Trophoblast cell (in vitro differentiated cells and primary cell): ENCODE results near the gene ZNF687.

Experiments used
- DNase-seq, 2 donors: peaks; one replicate each; pipeline ENCODE4 v3.0.0-alpha.2; 2016
- H2AFZ ChIP-seq: 2 replicates; pipeline ENCODE4 v1.6.1; 2013; ENCODE audit warnings: low read length, moderate library complexity, mild to moderate bottlenecking; ENCODE audit not compliant: insufficient read depth, poor library complexity
- H2AK5ac ChIP-seq: 2 replicates; pipeline ENCODE4 v1.6.1; 2013; ENCODE audit warnings: mild to moderate bottlenecking, low read length
- H2BK120ac ChIP-seq: 2 replicates; pipeline ENCODE4 v1.6.1; 2013; ENCODE audit warnings: low read length, mild to moderate bottlenecking, moderate library complexity; ENCODE audit not compliant: insufficient read depth, poor library complexity
- H2BK12ac ChIP-seq: 2 replicates; pipeline ENCODE4 v1.6.1; 2013; ENCODE audit warnings: mild to moderate bottlenecking, low read length, moderate library complexity
- H2BK5ac ChIP-seq: 2 replicates; pipeline ENCODE4 v1.6.1; 2013; ENCODE audit warnings: low read length, low read depth, moderate library complexity, mild to moderate bottlenecking; ENCODE audit not compliant: poor library complexity
- H3K14ac ChIP-seq: 2 replicates; pipeline ENCODE4 v1.6.1; 2013; ENCODE audit warnings: mild to moderate bottlenecking, low read length
- H3K18ac ChIP-seq: 2 replicates; pipeline ENCODE4 v1.6.1; 2013; ENCODE audit warnings: mild to moderate bottlenecking, low read length
- H3K23ac ChIP-seq: 2 replicates; pipeline ENCODE4 v1.6.1; 2013; ENCODE audit warnings: low read length
- H3K27ac ChIP-seq: 2 replicates; pipeline ENCODE4 v1.5.1; 2013; ENCODE audit warnings: low read depth, mild to moderate bottlenecking, inconsistent platforms, low read length, moderate library complexity
- H3K27me3 ChIP-seq: 2 replicates; pipeline ENCODE4 v1.6.1; 2013; ENCODE audit warnings: inconsistent platforms, mild to moderate bottlenecking, low read length, moderate library complexity; ENCODE audit not compliant: insufficient read depth
- H3K36me3 ChIP-seq, 2 experiments: 1 replicate in 1 of 2; 2 replicates in 1 of 2; pipeline ENCODE4 v1.6.1; 2013; ENCODE audit warnings: low read length in 2 of 2, mild to moderate bottlenecking in 2 of 2, moderate library complexity in 1 of 2; ENCODE audit not compliant: insufficient read depth in 2 of 2, control insufficient read depth in 1 of 2
- H3K4ac ChIP-seq: 2 replicates; pipeline ENCODE4 v1.6.1; 2013; ENCODE audit warnings: low read depth, mild to moderate bottlenecking, low read length, moderate library complexity
- H3K4me1 ChIP-seq, 2 experiments: 1 replicate in 1 of 2; 2 replicates in 1 of 2; pipeline ENCODE4 v1.6.1; 2013; ENCODE audit warnings: low read length in 2 of 2, mild to moderate bottlenecking in 2 of 2, moderate library complexity in 1 of 2; ENCODE audit not compliant: insufficient read depth in 2 of 2, control insufficient read depth in 1 of 2
- H3K4me2 ChIP-seq: 2 replicates; pipeline ENCODE4 v1.6.1; 2013; ENCODE audit warnings: inconsistent platforms, mild to moderate bottlenecking, low read length, moderate library complexity
- H3K4me3 ChIP-seq: 2 replicates; pipeline ENCODE4 v1.5.1; 2013; ENCODE audit warnings: mild to moderate bottlenecking, low read depth, low read length, inconsistent platforms
- H3K79me1 ChIP-seq: one replicate; pipeline ENCODE4 v1.6.1; 2013; ENCODE audit warnings: low read length
- H3K79me2 ChIP-seq: 2 replicates; pipeline ENCODE4 v1.6.1; 2013; ENCODE audit warnings: low read length, mild to moderate bottlenecking; ENCODE audit not compliant: control insufficient read depth, insufficient read depth, poor library complexity
- H3K9ac ChIP-seq: 2 replicates; pipeline ENCODE4 v1.6.1; 2013; ENCODE audit warnings: mild to moderate bottlenecking, low read length
- H3K9me3 ChIP-seq: 2 replicates; pipeline ENCODE4 v1.6.1; 2013; ENCODE audit warnings: low read depth, mild to moderate bottlenecking, control low read depth, inconsistent platforms, low read length; ENCODE audit not compliant: insufficient read depth
- H4K12ac ChIP-seq: 2 replicates; pipeline ENCODE4 v1.6.1; 2013; ENCODE audit warnings: low read depth, mild to moderate bottlenecking, low read length, moderate library complexity
- H4K8ac ChIP-seq: 2 replicates; pipeline ENCODE4 v1.6.1; 2013; ENCODE audit warnings: low read depth, mild to moderate bottlenecking, low read length, moderate library complexity
- H4K91ac ChIP-seq: one replicate; pipeline ENCODE4 v1.6.1; 2013; ENCODE audit warnings: low read depth, mild to moderate bottlenecking, low read length, moderate library complexity
- WGBS: extraction: QIAGEN DNeasy Blood & Tissue Kit; methylation state at CpG from one replicate; pipeline ENCODE4 v1.1.7; 2013; ENCODE audit warnings: missing lambda C conversion rate; ENCODE audit not compliant: insufficient read length, insufficient coverage; ENCODE audit errors: extremely low coverage; 5-methylcytosine and 5-hydroxymethylcytosine counted together

Gene ZNF687

DNA sequence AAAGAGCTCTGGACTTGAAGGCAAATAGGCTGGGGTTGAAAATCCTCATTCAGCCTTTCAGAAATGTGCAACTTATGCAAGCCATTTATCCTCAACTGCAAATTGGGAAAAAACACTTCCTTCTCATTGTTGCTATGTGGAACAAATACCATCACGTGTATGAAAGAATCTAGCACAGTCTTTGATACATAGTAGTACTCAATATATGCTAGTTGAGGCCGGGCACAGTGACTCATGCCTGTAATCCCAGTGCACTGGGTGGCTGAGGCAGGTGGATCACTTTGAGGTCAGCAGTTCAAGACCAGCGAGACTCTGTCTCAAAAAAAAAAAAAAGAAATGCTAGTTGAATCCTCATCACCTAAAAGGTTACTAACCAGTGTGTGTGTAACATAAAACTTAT is 36.9 kb downstream of the ZNF687 start:
- Histone ChIP-seq H2BK5ac (no peak overlapping the region), H3K23ac (no peak overlapping the region), H3K27me3 (no peaks in the 10 kb centered on the region), H2BK12ac (no peak overlapping the region), H4K91ac (no peak overlapping the region), H3K9ac (no peak overlapping the region), H2AK5ac (no peak overlapping the region), H4K8ac (no peak overlapping the region), H3K14ac (no peak overlapping the region), H3K4ac (no peak overlapping the region), H3K9me3 (no peaks in the 10 kb centered on the region), H3K27ac (no peak overlapping the region), H3K4me2 (no peak overlapping the region), H3K4me3 (no peak overlapping the region), H3K4me1 (peaks cover 12 to 14% of the 10 kb centered on the region in 2 experiments), H4K12ac (no peak overlapping the region), H2AFZ (no peak overlapping the region), H3K79me2 (no peaks in the 10 kb centered on the region), H3K79me1 (peaks cover 2% of the 10 kb centered on the region), H2BK120ac (no peak overlapping the region), H3K18ac (no peak overlapping the region), H3K36me3 (peaks cover 18 to 23% of the 10 kb centered on the region in 2 experiments)
- no peak for DNase-seq
- WGBS, result no CpG with 5 or more reads among the region's 3 CpGs

DNA sequence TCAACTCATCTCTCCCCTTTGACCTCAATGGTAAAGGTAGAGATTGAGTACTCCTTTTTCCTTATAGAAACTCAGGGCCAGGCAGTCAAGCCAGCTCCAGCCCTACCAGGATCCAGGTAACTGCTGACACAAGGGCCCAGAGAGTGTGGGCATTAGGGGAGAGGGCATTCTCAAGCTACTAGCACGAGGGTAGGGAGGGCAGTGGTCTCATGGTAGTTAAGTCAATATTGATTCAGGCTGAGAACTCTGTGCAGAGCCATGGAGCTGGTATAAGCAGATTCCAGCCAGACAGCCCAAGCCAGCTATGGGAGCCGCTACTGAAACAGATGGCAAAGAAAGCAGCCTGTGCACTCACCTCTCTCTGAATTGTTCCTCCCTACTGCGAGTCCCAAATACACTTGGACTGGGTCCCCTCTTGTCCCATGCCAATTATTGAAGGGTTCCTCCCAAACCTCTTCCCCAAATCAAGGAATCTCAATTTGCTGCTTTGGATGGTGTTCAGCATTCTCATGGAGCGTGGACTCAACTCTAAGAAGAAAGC is 42.4 kb downstream of the ZNF687 start:
- Histone ChIP-seq H3K4me3 (no peak overlapping the region), H4K12ac (no peak overlapping the region), H2BK120ac (no peak overlapping the region), H3K18ac (no peak overlapping the region), H2BK5ac (no peak overlapping the region), H2AK5ac (no peak overlapping the region), H3K27ac (no peak overlapping the region), H3K36me3 (peaks cover 12 to 16% of the 10 kb centered on the region in 2 experiments), H2AFZ (no peak overlapping the region), H3K4me1 (peaks cover 10 to 18% of the 10 kb centered on the region in 2 experiments), H3K79me1 (peaks cover 11% of the 10 kb centered on the region), H3K14ac (no peak overlapping the region), H3K79me2 (peaks cover 7% of the 10 kb centered on the region), H4K91ac (no peak overlapping the region), H3K27me3 (no peaks in the 10 kb centered on the region), H3K23ac (no peak overlapping the region), H3K9ac (no peak overlapping the region), H2BK12ac (no peak overlapping the region), H3K9me3 (peaks cover 2% of the 10 kb centered on the region), H4K8ac (no peak overlapping the region), H3K4me2 (no peak overlapping the region), H3K4ac (no peak overlapping the region)
- WGBS, result no CpG with 5 or more reads among the region's 4 CpGs
- DNase-seq, result no peak

DNA sequence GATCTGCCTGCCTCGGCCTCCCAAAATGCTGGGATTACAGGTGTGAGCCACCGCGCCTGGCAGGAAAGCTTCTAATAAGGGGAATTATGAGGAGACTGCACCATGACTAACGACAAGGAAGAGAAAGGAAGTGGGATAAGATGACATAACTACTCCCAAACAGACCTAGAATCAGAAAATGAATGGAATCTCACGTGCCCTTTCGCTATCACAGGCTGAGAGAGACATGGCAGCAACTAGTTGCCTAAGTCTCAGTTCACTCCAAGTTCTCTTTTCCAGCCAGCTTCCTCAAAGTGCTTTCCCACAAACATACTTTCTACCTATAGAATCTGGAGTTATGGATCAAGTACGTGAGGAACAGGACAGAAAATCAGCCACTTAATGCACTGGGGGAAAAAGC is 43.1 kb downstream of the ZNF687 start:
- Histone ChIP-seq H4K12ac (no peak overlapping the region), H3K36me3 (peaks cover 12 to 15% of the 10 kb centered on the region in 2 experiments), H2AK5ac (no peak overlapping the region), H2BK120ac (no peak overlapping the region), H3K4me3 (no peak overlapping the region), H3K9ac (peak overlapping the region; percentile 59), H2BK5ac (no peak overlapping the region), H4K91ac (no peak overlapping the region), H3K14ac (no peak overlapping the region), H3K4ac (no peak overlapping the region), H3K18ac (peak overlapping the region; percentile 23), H3K27ac (peak overlapping the region; percentile 32), H2BK12ac (no peak overlapping the region), H3K4me2 (peak overlapping the region; percentile 22), H3K79me2 (peaks cover 7% of the 10 kb centered on the region), H3K4me1 (peaks cover 10 to 18% of the 10 kb centered on the region in 2 experiments), H2AFZ (no peak overlapping the region), H3K23ac (no peak overlapping the region), H3K9me3 (peaks cover 2% of the 10 kb centered on the region), H4K8ac (no peak overlapping the region), H3K27me3 (no peaks in the 10 kb centered on the region), H3K79me1 (peaks cover 11% of the 10 kb centered on the region)
- DNase-seq, result peak in 1 of 2 donors; percentile 67
- WGBS, result no CpG with 5 or more reads among the region's 7 CpGs

DNA sequence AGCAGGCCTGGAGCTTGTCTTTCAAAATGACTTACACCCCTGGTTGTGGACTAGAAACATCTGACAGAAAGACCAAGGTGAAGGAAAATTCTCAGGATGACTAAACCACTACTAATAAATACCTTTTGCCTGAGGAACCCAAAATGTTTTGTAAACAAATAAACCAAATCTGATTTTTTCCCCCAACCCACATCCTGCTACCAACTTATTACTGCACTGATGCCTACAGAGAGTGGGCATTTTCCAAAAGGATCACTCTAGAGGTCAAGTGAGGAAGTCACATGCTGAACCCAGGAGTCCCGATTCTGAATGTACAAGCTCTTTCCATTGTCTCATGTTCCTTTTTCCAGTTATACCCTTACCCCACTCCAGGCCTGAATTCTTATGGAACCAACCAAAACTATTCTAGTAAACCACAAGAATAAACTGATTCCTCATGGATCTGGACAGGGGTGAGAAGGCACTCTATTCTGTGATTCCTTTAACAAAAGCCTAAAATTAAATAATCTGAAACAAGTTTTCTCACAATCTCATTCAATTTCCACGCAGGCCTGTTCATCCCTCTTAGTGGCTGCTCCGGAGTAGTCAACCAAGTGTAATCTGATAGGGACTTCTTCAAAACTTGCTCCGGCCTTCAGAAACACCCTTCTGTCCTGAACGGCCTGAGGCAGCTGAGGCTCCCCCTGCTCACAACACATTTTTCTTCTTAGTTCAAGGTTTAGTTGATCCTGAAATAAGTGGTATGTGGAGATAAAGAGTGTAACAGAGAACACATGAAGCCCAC is 43.7 kb downstream of the ZNF687 start:
- peaks cover 12 to 13% of the 10 kb centered on the region in 2 experiments for H3K36me3 ChIP-seq
- H4K12ac ChIP-seq, result no peak overlapping the region
- H2AFZ ChIP-seq, result no peak overlapping the region
- no peak overlapping the region for H4K91ac ChIP-seq
- peak overlapping the region; percentile 59 for H3K9ac ChIP-seq
- WGBS, result no CpG with 5 or more reads among the region's 5 CpGs
- H3K27ac ChIP-seq, result peak overlapping the region; percentile 46
- H3K23ac ChIP-seq, result no peak overlapping the region
- H3K9me3 ChIP-seq, result peaks cover 2% of the 10 kb centered on the region
- H3K14ac ChIP-seq, result no peak overlapping the region
- H3K79me2 ChIP-seq, result peaks cover 7% of the 10 kb centered on the region
- H3K4ac ChIP-seq, result peak overlapping the region; percentile 51
- no peak overlapping the region for H2AK5ac ChIP-seq
- no peak overlapping the region for H2BK12ac ChIP-seq
- H2BK120ac ChIP-seq, result no peak overlapping the region
- DNase-seq, result peak in 1 of 2 donors; percentile 59
- peaks cover 11% of the 10 kb centered on the region for H3K79me1 ChIP-seq
- peaks cover 10 to 18% of the 10 kb centered on the region in 2 experiments for H3K4me1 ChIP-seq
- no peak overlapping the region for H3K4me3 ChIP-seq
- no peaks in the 10 kb centered on the region for H3K27me3 ChIP-seq
- no peak overlapping the region for H3K18ac ChIP-seq
- peak overlapping the region; percentile 91 for H3K4me2 ChIP-seq
- no peak overlapping the region for H4K8ac ChIP-seq
- no peak overlapping the region for H2BK5ac ChIP-seq
